ENCODE measurements around the gene DMRTC1.
"Not testable (repeated sequence)": the region's sequence is repeated elsewhere in the genome, so short reads cannot be mapped to it uniquely, and the experiment has no call there.

Gene DMRTC1

DNA sequence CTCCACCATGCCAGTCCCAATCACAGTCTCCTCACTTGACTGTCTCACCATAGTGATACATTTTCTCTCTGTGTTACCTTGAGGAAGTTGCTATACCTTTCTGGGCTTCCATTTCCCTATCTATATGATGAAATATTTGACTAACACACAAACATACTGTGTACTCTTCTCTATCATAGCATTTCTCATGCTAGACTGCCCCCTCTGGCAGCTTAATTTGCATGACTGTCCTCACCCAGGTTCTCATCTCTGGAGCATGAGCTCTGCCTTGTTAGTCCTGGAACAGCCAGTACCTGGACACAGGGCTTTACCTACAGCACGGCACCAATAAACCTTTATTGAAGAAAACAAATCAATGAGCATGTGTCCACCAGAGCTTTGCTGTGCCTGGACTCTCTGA, 11.4 kb downstream of the DMRTC1 start:
- H3K27ac ChIP-seq (ENCODE audit: insufficient read depth, low read depth, low read length, poor library complexity, severe bottlenecking); H3K4me1 ChIP-seq (ENCODE audit: control insufficient read depth, insufficient read depth, low read length); H3K27me3 ChIP-seq (ENCODE audit: control insufficient read depth, insufficient read depth, low read length, poor library complexity, severe bottlenecking); H3K36me3 ChIP-seq (ENCODE audit: control insufficient read depth, insufficient read depth, low read length); H3K9me3 ChIP-seq (ENCODE audit: control insufficient read depth, low read length); H3K4me3 ChIP-seq (ENCODE audit: insufficient read depth, low read depth, low read length): not testable (repeated sequence)
- WGBS, 2 experiments = no CpG with 5 or more reads among the region's 1 CpG

GRCh38 chrX:72916096-72916495, 27.5 kb downstream of the DMRTC1 start:
- H3K4me3 ChIP-seq (ENCODE audit: insufficient read depth, low read depth, low read length); H3K9me3 ChIP-seq (ENCODE audit: control insufficient read depth, low read length); H3K4me1 ChIP-seq (ENCODE audit: control insufficient read depth, insufficient read depth, low read length); H3K36me3 ChIP-seq (ENCODE audit: control insufficient read depth, insufficient read depth, low read length); H3K27ac ChIP-seq (ENCODE audit: insufficient read depth, low read depth, low read length, poor library complexity, severe bottlenecking); H3K27me3 ChIP-seq (ENCODE audit: control insufficient read depth, insufficient read depth, low read length, poor library complexity, severe bottlenecking): not testable (repeated sequence)
- WGBS, 2 experiments = 86 to 89% methylated on average over 2 of the region's 5 CpGs

GRCh38 chrX:72912315-72912714, 31.3 kb downstream of the DMRTC1 start, which contains the start of gene FAM236C:
TSS of gene FAM236C (plus strand) at chrX:72912615. CDS start at chrX:72912715, 100 bp downstream.
- no CpG with 5 or more reads among the region's 13 CpGs for WGBS, 2 experiments

DNA sequence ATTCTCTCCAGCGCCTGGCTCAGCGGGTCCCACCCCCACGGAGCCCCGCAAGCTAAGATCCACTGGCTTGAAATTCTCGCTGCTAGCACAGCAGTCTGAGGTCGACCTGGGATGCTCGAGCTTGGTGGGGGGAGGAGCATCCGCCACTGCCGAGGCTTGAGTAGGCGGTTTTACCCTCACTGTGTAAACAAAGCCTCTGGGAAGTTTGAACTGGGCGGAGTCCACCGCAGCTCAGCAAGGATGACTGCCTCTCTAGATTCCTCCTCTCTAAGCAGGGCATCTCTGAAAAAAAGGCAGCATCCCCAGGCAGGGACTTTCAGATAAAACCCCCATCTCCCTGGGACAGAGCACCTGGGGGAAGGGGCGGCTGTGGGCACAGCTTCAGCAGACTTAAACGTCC, 53.9 kb downstream of the DMRTC1 start:
- not testable (repeated sequence) for H3K27ac ChIP-seq (ENCODE audit: insufficient read depth, low read depth, low read length, poor library complexity, severe bottlenecking); H3K27me3 ChIP-seq (ENCODE audit: control insufficient read depth, insufficient read depth, low read length, poor library complexity, severe bottlenecking); H3K9me3 ChIP-seq (ENCODE audit: control insufficient read depth, low read length); H3K4me3 ChIP-seq (ENCODE audit: insufficient read depth, low read depth, low read length); H3K4me1 ChIP-seq (ENCODE audit: control insufficient read depth, insufficient read depth, low read length); H3K36me3 ChIP-seq (ENCODE audit: control insufficient read depth, insufficient read depth, low read length)
- no CpG with 5 or more reads among the region's 14 CpGs for WGBS, 2 experiments

More at GRCh38 chrX:72912315-72912714, 31.3 kb downstream of the DMRTC1 start, which contains the start of gene FAM236C:
- H3K36me3 ChIP-seq (ENCODE audit: control insufficient read depth, insufficient read depth, low read length); H3K9me3 ChIP-seq (ENCODE audit: control insufficient read depth, low read length); H3K4me3 ChIP-seq (ENCODE audit: insufficient read depth, low read depth, low read length); H3K27me3 ChIP-seq (ENCODE audit: control insufficient read depth, insufficient read depth, low read length, poor library complexity, severe bottlenecking); H3K4me1 ChIP-seq (ENCODE audit: control insufficient read depth, insufficient read depth, low read length); H3K27ac ChIP-seq (ENCODE audit: insufficient read depth, low read depth, low read length, poor library complexity, severe bottlenecking): not testable (repeated sequence)

GRCh38 chrX:72882898-72883297, 60.7 kb downstream of the DMRTC1 start:
- H3K27ac ChIP-seq (ENCODE audit: insufficient read depth, low read depth, low read length, poor library complexity, severe bottlenecking); H3K4me1 ChIP-seq (ENCODE audit: control insufficient read depth, insufficient read depth, low read length); H3K9me3 ChIP-seq (ENCODE audit: control insufficient read depth, low read length); H3K27me3 ChIP-seq (ENCODE audit: control insufficient read depth, insufficient read depth, low read length, poor library complexity, severe bottlenecking); H3K4me3 ChIP-seq (ENCODE audit: insufficient read depth, low read depth, low read length); H3K36me3 ChIP-seq (ENCODE audit: control insufficient read depth, insufficient read depth, low read length): not testable (repeated sequence)
- no CpG with 5 or more reads among the region's 2 CpGs for WGBS, 2 experiments

DNA sequence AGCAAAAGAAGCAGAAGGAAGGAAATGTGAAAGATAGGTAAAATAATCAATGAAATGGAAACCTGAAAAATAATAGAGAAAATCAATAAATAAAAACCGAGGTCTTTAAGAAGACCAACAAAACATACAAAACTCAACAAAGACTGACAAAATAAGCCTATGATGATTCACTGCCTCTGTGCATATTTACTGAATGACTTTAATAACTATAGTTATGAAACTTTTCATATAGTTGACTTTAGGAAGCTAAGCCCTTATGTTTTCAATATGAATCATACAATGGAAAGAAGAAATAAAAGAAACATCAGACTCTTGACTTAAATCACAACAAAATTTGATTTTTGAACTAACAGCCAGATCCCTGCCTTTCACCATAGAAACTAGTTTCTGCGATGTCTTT, 106.1 kb downstream of the DMRTC1 start:
- H3K4me1 ChIP-seq (ENCODE audit: control insufficient read depth, insufficient read depth, low read length); H3K4me3 ChIP-seq (ENCODE audit: insufficient read depth, low read depth, low read length); H3K36me3 ChIP-seq (ENCODE audit: control insufficient read depth, insufficient read depth, low read length); H3K27ac ChIP-seq (ENCODE audit: insufficient read depth, low read depth, low read length, poor library complexity, severe bottlenecking); H3K27me3 ChIP-seq (ENCODE audit: control insufficient read depth, insufficient read depth, low read length, poor library complexity, severe bottlenecking); H3K9me3 ChIP-seq (ENCODE audit: control insufficient read depth, low read length): not testable (repeated sequence)
- no CpG with 5 or more reads among the region's 2 CpGs for WGBS, 2 experiments

DNA sequence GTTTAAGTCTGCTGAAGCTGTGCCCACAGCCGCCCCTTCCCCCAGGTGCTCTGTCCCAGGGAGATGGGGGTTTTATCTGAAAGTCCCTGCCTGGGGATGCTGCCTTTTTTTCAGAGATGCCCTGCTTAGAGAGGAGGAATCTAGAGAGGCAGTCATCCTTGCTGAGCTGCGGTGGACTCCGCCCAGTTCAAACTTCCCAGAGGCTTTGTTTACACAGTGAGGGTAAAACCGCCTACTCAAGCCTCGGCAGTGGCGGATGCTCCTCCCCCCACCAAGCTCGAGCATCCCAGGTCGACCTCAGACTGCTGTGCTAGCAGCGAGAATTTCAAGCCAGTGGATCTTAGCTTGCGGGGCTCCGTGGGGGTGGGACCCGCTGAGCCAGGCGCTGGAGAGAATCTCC, 112.9 kb downstream of the DMRTC1 start:
- H3K4me3 ChIP-seq (ENCODE audit: insufficient read depth, low read depth, low read length); H3K9me3 ChIP-seq (ENCODE audit: control insufficient read depth, low read length); H3K4me1 ChIP-seq (ENCODE audit: control insufficient read depth, insufficient read depth, low read length); H3K36me3 ChIP-seq (ENCODE audit: control insufficient read depth, insufficient read depth, low read length); H3K27ac ChIP-seq (ENCODE audit: insufficient read depth, low read depth, low read length, poor library complexity, severe bottlenecking); H3K27me3 ChIP-seq (ENCODE audit: control insufficient read depth, insufficient read depth, low read length, poor library complexity, severe bottlenecking): not testable (repeated sequence)
- WGBS, 2 experiments = no CpG with 5 or more reads among the region's 13 CpGs

All from ectodermal cell (in vitro differentiated cells).